HEK293T (cell line): Measurements from ENCODE around the gene ANO10.

Experiments
- CTCF ChIA-PET: fragments of 350-600 bp; formaldehyde crosslinking; extraction: SDS; loops from one replicate; lab custom pipeline; 2021; ENCODE audit warnings: antibody characterized with exemption, inconsistent platforms; lab: Yijun Ruan, JAX
- POLR2A ChIA-PET: fragments of 350-600 bp; formaldehyde crosslinking; extraction: SDS; loops from one replicate; lab custom pipeline; 2020; ENCODE audit warnings: antibody characterized with exemption, inconsistent platforms; lab: Yijun Ruan, JAX
- DNase-seq: peaks from one replicate; pipeline ENCODE4 v3.0.0; 2012; ENCODE audit warnings: mixed read lengths; ENCODE audit errors: extremely low spot score
- ARNT ChIP-seq: fragments of 450-650 bp; IDR thresholded peaks from 2 replicates; pipeline ENCODE4 v1.6.1; 2017; ENCODE audit warnings: mild to moderate bottlenecking
- BHLHE40 ChIP-seq: fragments of 450-650 bp; IDR thresholded peaks from 2 replicates; pipeline ENCODE4 v1.6.1; 2016; ENCODE audit warnings: mild to moderate bottlenecking, moderate library complexity, borderline replicate concordance
- CTBP1 ChIP-seq: fragments of 450-650 bp; IDR thresholded peaks from 2 replicates; pipeline ENCODE4 v1.6.1; 2016; ENCODE audit warnings: borderline replicate concordance
- ELF4 ChIP-seq: fragments of 450-650 bp; IDR thresholded peaks from 2 replicates; pipeline ENCODE4 v1.6.1; 2017; ENCODE audit warnings: antibody characterized with exemption
- FOXA1 ChIP-seq: fragments of 450-650 bp; IDR thresholded peaks from 2 replicates; pipeline ENCODE4 v1.6.1; 2016; ENCODE audit warnings: mild to moderate bottlenecking
- FOXK2 ChIP-seq: fragments of 450-650 bp; IDR thresholded peaks from 2 replicates; pipeline ENCODE4 v1.6.1; 2016; ENCODE audit warnings: mild to moderate bottlenecking
- FOXM1 ChIP-seq: fragments of 450-650 bp; IDR thresholded peaks from 2 replicates; pipeline ENCODE4 v1.6.1; 2017; ENCODE audit warnings: mild to moderate bottlenecking, borderline replicate concordance
- HDGF ChIP-seq: fragments of 450-650 bp; IDR thresholded peaks from 2 replicates; pipeline ENCODE4 v1.6.1; 2017; ENCODE audit warnings: antibody characterized with exemption, borderline replicate concordance
- L3MBTL2 ChIP-seq: fragments of 450-650 bp; conservative IDR thresholded peaks from 2 replicates; pipeline ENCODE4 v1.6.1; 2016; ENCODE audit warnings: mild to moderate bottlenecking
- LEF1 ChIP-seq: fragments of 450-650 bp; IDR thresholded peaks from 2 replicates; pipeline ENCODE4 v1.6.1; 2017; ENCODE audit warnings: mild to moderate bottlenecking, borderline replicate concordance
- NFRKB ChIP-seq: fragments of 450-650 bp; IDR thresholded peaks from 2 replicates; pipeline ENCODE4 v1.6.1; 2016; ENCODE audit warnings: mild to moderate bottlenecking, moderate library complexity
- PKNOX1 ChIP-seq: fragments of 450-650 bp; IDR thresholded peaks from 2 replicates; pipeline ENCODE4 v1.6.1; 2016
- SP1 ChIP-seq: fragments of 450-650 bp; IDR thresholded peaks from 2 replicates; pipeline ENCODE4 v1.6.1; 2017
- SUZ12 ChIP-seq: fragments of 450-650 bp; IDR thresholded peaks from 2 replicates; pipeline ENCODE4 v1.6.1; 2016; ENCODE audit warnings: mild to moderate bottlenecking
- TARDBP ChIP-seq: fragments of 450-650 bp; IDR thresholded peaks from 2 replicates; pipeline ENCODE4 v1.6.1; 2016
- ZNF384 ChIP-seq: fragments of 450-650 bp; IDR thresholded peaks from 2 replicates; pipeline ENCODE4 v1.6.1; 2016

The ANO10 gene

GRCh38 chr3:43445820-43446219 lies 176.0 kb downstream of the ANO10 start:
- no peak for DNase-seq
- ChIA-PET POLR2A (no interaction called here), CTCF (no interaction called here)
- no peak for TF ChIP-seq NFRKB
- no peak for TF ChIP-seq ZNF384
- no peak for TF ChIP-seq BHLHE40
- no peak for TF ChIP-seq HDGF
- TF ChIP-seq ARNT: no peak
- TF ChIP-seq LEF1: no peak
- TF ChIP-seq CTBP1: no peak
- TF ChIP-seq FOXK2: no peak
- TF ChIP-seq TARDBP: no peak
- no peak for TF ChIP-seq L3MBTL2
- no peak for TF ChIP-seq ELF4
- TF ChIP-seq FOXA1: no peak
- TF ChIP-seq FOXM1: no peak
- no peak for TF ChIP-seq SUZ12
- no peak for TF ChIP-seq PKNOX1
- no peak for TF ChIP-seq SP1

- TF ChIP-seq LEF1: no peak
- no peak for TF ChIP-seq FOXA1
- no peak for TF ChIP-seq ARNT
- TF ChIP-seq CTBP1: no peak
- TF ChIP-seq FOXM1: no peak
- TF ChIP-seq ZNF384: no peak
- no peak for TF ChIP-seq SP1
- TF ChIP-seq BHLHE40: no peak
- TF ChIP-seq FOXK2: no peak
- no peak for TF ChIP-seq SUZ12
- TF ChIP-seq TARDBP: no peak
- no peak for TF ChIP-seq HDGF
- TF ChIP-seq PKNOX1: no peak
- DNase-seq: no peak
- POLR2A ChIA-PET: no interaction called here
- CTCF ChIA-PET: no interaction called here
These were observed 178.9 kb downstream of the ANO10 start for GRCh38 chr3:43442872-43443395.

GRCh38 chr3:43436507-43437140 lies 185.2 kb downstream of the ANO10 start:
- DNase-seq: no peak
- ChIA-PET POLR2A (no interaction called here), CTCF (no interaction called here)
- TF ChIP-seq ELF4 (no peak), SUZ12 (no peak), ARNT (no peak), L3MBTL2 (no peak), NFRKB (no peak), FOXK2 (no peak), LEF1 (no peak), ZNF384 (no peak), TARDBP (no peak), PKNOX1 (no peak), FOXA1 (no peak), FOXM1 (no peak), BHLHE40 (no peak), SP1 (no peak), CTBP1 (no peak), HDGF (no peak)

GRCh38 chr3:43435706-43436105 lies 186.1 kb downstream of the ANO10 start:
- DNase-seq: no peak
- CTCF ChIA-PET: no interaction called here
- POLR2A ChIA-PET: no interaction called here
- TF ChIP-seq PKNOX1: no peak

GRCh38 chr3:43434431-43434830 lies 187.4 kb downstream of the ANO10 start:
- no peak for DNase-seq
- POLR2A ChIA-PET: no interaction called here
- TF ChIP-seq FOXM1 (no peak), TARDBP (no peak), PKNOX1 (no peak), LEF1 (no peak), FOXK2 (no peak)
- CTCF ChIA-PET: no interaction called here
